Progenitor cell of endocrine pancreas (in vitro differentiated cells): ENCODE data around the gene PRR15L. TPM values are rescaled to one million over a fixed set of nuclear protein-coding genes. Genes with fewer than 3 reads are reported as not detected.
A peak's percentile ranks its signal among the peaks of the same experiment; 100 is the strongest.

Source experiments
- DNase-seq: peaks from one replicate; pipeline ENCODE4 v3.0.0; 2021; ENCODE audit warnings: low spot score; ENCODE audit not compliant: unreplicated experiment
- H3K27ac Mint-ChIP-seq: 2 replicates; pipeline ENCODE4 v1.8.0; 2021; ENCODE audit warnings: mild to moderate bottlenecking, moderate library complexity, mixed read lengths
- H3K27me3 Mint-ChIP-seq: 2 replicates; pipeline ENCODE4 v1.8.0; 2021; ENCODE audit warnings: mixed read lengths
- H3K36me3 Mint-ChIP-seq: 2 replicates; pipeline ENCODE4 v1.8.0; 2022; ENCODE audit warnings: mixed read lengths; ENCODE audit not compliant: insufficient read depth
- H3K4me1 Mint-ChIP-seq: 2 replicates; pipeline ENCODE4 v1.8.0; 2021; ENCODE audit warnings: low read depth, mixed read lengths
- H3K4me3 Mint-ChIP-seq: 2 replicates; pipeline ENCODE4 v1.8.0; 2021; ENCODE audit warnings: low read depth, mild to moderate bottlenecking, moderate library complexity, mixed read lengths
- H3K9me3 Mint-ChIP-seq: 2 replicates; pipeline ENCODE4 v1.8.0; 2021; ENCODE audit warnings: low read depth, mixed read lengths
- total RNA-seq: library from RNA; stranded (reverse); gene quantifications from 2 replicates; pipeline ENCODE4 v1.2.1, GENCODE V29; 2021
- TF ChIP-seq, protein P1 (sequence below): fragments of 200-600 bp; sonication (generic); IDR thresholded peaks from one replicate; pipeline ENCODE4 v1.5.0; 2021; ENCODE audit warnings: antibody characterized with exemption, mild to moderate bottlenecking; ENCODE audit not compliant: unreplicated experiment

PRR15L gene
- total RNA-seq, 1 donor from 2014 or later: 36.1 TPM

DNA sequence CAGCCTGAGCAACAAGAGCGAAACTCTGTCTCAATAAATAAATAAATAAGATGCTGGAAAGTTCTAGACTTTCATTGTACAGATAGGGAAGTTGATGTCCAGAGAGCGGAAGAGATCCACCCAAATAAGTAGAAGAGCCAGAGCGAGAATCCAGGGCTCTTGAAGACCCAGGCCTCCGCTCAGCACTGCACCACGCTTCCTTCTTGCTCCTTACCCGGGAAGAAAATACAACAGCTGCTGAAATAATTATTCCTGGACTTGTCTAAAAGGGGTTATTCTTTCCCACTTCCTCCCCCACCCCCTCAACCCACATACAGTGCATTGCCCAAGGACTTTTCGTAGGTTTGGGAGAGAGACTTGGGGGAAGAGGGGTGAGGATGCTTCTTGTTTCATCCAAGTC is 39.9 kb upstream of the PRR15L start:
- no peak for DNase-seq
- TF ChIP-seq, protein P1, sequence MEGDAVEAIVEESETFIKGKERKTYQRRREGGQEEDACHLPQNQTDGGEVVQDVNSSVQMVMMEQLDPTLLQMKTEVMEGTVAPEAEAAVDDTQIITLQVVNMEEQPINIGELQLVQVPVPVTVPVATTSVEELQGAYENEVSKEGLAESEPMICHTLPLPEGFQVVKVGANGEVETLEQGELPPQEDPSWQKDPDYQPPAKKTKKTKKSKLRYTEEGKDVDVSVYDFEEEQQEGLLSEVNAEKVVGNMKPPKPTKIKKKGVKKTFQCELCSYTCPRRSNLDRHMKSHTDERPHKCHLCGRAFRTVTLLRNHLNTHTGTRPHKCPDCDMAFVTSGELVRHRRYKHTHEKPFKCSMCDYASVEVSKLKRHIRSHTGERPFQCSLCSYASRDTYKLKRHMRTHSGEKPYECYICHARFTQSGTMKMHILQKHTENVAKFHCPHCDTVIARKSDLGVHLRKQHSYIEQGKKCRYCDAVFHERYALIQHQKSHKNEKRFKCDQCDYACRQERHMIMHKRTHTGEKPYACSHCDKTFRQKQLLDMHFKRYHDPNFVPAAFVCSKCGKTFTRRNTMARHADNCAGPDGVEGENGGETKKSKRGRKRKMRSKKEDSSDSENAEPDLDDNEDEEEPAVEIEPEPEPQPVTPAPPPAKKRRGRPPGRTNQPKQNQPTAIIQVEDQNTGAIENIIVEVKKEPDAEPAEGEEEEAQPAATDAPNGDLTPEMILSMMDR: no peak
- no peaks in the 10 kb centered on the region for H3K27me3 Mint-ChIP-seq
- H3K4me3 Mint-ChIP-seq: no peak overlapping the region
- H3K36me3 Mint-ChIP-seq: no peaks in the 10 kb centered on the region
- H3K27ac Mint-ChIP-seq: no peak overlapping the region
- no peaks in the 10 kb centered on the region for H3K9me3 Mint-ChIP-seq
- peaks cover 45% of the 10 kb centered on the region for H3K4me1 Mint-ChIP-seq

- TF ChIP-seq, protein P1: no peak
- Mint-ChIP-seq H3K27me3 (no peaks in the 10 kb centered on the region), H3K36me3 (no peaks in the 10 kb centered on the region), H3K4me1 (peaks cover 52% of the 10 kb centered on the region), H3K4me3 (peak overlapping the region; percentile 32), H3K9me3 (no peaks in the 10 kb centered on the region), H3K27ac (peak overlapping the region; percentile 94)
- no peak for DNase-seq
Observed at GRCh38 chr17:47996201-47996600, 38.5 kb upstream of the PRR15L start.

GRCh38 chr17:47995241-47995935 is 37.7 kb upstream of the PRR15L start:
- DNase-seq: no peak
- peaks cover 60% of the 10 kb centered on the region for H3K4me1 Mint-ChIP-seq
- H3K27me3 Mint-ChIP-seq: no peaks in the 10 kb centered on the region
- H3K27ac Mint-ChIP-seq: peak overlapping the region; percentile 94
- no peak overlapping the region for H3K4me3 Mint-ChIP-seq
- TF ChIP-seq, protein P1: no peak
- H3K36me3 Mint-ChIP-seq: no peaks in the 10 kb centered on the region
- H3K9me3 Mint-ChIP-seq: no peaks in the 10 kb centered on the region

DNA sequence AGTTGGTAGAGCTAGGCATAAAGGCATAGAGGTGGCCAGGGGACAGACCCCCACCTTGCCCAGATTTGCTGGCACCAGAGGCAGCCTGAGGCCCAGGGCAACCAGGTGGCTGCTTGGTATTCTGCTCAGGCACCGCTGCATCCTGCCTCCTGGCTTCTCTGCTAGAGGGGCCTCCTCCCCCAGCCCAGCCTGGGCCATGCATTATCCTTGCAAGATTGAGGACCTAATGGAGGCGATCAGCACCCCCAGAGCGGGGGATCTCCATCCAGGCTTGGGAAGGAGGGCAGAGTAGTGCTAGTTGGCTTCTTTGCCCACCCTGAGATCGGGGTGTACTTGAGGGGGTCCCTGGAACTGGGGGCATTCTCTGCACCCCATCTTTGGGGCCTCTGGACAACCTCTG is 37.0 kb upstream of the PRR15L start:
- H3K36me3 Mint-ChIP-seq: no peaks in the 10 kb centered on the region
- TF ChIP-seq, protein P1: no peak
- H3K27me3 Mint-ChIP-seq: no peaks in the 10 kb centered on the region
- no peaks in the 10 kb centered on the region for H3K9me3 Mint-ChIP-seq
- peak overlapping the region; percentile 87 for H3K27ac Mint-ChIP-seq
- peaks cover 61% of the 10 kb centered on the region for H3K4me1 Mint-ChIP-seq
- H3K4me3 Mint-ChIP-seq: no peak overlapping the region
- no peak for DNase-seq

GRCh38 chr17:47993964-47994363 is 36.3 kb upstream of the PRR15L start:
- H3K4me1 Mint-ChIP-seq: peaks cover 66% of the 10 kb centered on the region
- H3K27me3 Mint-ChIP-seq: no peaks in the 10 kb centered on the region
- DNase-seq: no peak
- H3K4me3 Mint-ChIP-seq: no peak overlapping the region
- H3K36me3 Mint-ChIP-seq: no peaks in the 10 kb centered on the region
- TF ChIP-seq, protein P1: no peak
- H3K9me3 Mint-ChIP-seq: no peaks in the 10 kb centered on the region
- H3K27ac Mint-ChIP-seq: peak overlapping the region; percentile 74
